HG02642 (cell line): ENCODE data around the gene NECAB3.

Experiments used
- ATAC-seq: cut with Tn5 transposase; IDR thresholded peaks from one replicate; pipeline ENCODE4 v1.9.1; 2021; ENCODE audit warnings: mild to moderate bottlenecking; ENCODE audit not compliant: unreplicated experiment, poor library complexity

The NECAB3 gene

GRCh38 chr20:33627577-33628216 lies 46.5 kb downstream of the NECAB3 start:
- ATAC-seq, result no peak

- ATAC-seq, result no peak
Observed at GRCh38 chr20:33626190-33626589, 48.0 kb downstream of the NECAB3 start.

- ATAC-seq, result no peak
Observed at GRCh38 chr20:33624399-33624798, 49.8 kb downstream of the NECAB3 start.

- no peak for ATAC-seq
Observed at GRCh38 chr20:33622705-33623365, 51.4 kb downstream of the NECAB3 start.

DNA sequence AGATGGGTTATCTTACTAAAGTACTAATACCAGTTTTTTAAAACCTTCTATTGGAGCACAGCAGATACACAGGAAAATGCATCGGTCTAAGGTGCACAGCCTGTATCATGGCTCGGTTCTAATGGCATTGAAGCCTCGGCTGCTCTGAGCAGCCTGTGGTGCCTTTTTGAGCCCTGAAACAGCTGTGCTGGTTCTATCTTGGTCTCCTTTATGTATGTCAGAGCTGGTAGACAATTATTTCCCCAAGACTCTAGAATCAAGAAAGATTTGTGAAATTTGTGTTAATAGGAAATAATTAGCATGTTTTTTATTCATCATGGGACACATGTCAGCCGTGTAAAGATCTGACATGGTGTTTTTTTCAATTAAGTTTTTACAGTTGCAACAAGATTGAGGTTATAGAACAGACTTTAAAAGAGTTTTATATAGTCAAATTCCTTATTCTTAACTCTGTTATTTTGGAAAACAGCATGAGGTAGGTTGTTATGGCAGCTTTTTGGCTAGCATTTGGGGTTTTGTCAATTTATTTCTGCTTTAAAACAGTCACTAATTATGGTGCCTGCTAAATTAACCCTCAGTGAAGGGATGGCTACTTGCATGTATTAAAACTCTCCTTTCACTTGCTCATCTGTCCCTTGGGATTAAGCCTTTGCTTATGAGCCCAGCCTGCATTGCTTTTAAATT lies 52.4 kb downstream of the NECAB3 start:
- ATAC-seq, result no peak

GRCh38 chr20:33612001-33612400 lies 62.2 kb downstream of the NECAB3 start:
- no peak for ATAC-seq

DNA sequence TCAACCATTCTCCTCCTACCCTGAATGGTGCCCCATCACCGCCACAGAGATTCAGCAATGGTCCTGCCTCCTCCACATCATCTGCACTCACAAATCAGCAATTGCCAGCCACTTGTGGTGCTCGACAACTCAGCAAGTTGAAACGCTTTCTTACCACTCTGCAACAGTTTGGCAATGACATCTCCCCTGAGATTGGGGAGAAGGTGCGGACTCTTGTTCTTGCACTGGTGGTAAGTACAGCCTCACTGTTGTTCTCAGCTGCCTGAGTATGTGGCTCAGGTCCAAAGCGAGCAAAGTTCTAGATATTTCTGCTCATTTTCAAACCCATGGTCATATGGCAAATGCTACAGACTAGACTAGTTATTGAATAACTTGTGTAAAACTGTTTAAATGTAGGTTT lies 63.1 kb downstream of the NECAB3 start:
- no peak for ATAC-seq

DNA sequence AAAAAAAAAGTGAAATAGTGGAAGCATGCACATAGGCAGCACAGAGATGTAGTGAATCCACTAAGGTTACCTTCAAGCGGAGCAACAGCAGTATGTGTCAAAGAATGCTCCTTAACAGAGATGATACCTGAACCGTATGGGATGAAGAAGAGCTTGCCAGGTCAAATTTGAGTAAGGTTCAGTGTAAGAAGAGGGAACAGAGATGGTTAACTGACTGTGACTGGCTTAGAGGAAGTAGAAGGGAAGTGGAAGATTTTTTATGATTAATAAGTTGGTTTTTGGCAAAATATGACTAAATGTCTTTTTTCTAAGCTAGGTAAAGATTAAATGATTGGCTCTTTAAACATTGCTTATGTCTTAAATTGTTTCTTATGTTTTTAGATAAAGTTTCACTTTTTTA lies 64.7 kb downstream of the NECAB3 start:
- no peak for ATAC-seq
